ENCODE measurements around the gene RHBDD1.

Gene RHBDD1

DNA sequence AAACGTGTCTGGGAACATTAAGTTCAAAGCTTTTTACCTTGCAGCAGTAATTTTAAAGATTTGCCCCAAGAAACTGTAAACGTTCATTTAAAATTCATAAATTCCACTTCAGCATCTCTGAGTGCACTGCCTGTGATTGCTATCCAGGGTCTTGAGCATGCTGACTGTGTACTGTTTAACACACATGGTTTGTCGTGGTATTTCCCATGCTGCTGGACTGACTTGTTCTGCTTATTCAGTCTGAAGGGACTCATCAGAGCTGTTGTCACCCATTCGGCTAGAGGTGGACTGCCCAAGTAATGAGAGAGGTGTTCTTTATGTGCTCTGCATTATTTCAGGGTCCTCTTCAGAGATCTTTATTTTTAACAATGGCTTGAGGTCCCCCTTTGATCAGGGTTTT is 53.1 kb downstream of the RHBDD1 start:
- DNase-seq, result no peak

DNA sequence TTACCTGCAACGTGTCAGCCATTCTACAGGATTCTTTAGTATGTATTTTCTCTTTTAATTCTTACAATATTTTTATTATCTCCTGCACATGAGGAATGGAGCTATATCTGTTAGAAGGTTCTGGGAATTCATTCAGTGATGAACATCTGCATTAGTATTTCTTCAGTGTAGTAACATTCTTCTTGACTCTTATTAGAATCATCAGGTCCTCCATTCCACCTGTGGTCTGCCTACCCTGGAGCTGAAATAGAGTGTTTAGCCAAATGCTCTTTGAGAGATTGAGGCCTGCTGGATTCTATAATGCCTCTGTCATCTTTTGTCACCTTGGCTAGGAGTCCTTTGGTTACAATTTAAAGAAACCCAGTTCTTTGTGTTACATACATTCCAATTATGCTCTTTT is 54.4 kb downstream of the RHBDD1 start:
- no peak for DNase-seq

- peak; percentile 14 for DNase-seq
Observed at GRCh38 chr2:226891780-226892590, 56.1 kb downstream of the RHBDD1 start.

DNA sequence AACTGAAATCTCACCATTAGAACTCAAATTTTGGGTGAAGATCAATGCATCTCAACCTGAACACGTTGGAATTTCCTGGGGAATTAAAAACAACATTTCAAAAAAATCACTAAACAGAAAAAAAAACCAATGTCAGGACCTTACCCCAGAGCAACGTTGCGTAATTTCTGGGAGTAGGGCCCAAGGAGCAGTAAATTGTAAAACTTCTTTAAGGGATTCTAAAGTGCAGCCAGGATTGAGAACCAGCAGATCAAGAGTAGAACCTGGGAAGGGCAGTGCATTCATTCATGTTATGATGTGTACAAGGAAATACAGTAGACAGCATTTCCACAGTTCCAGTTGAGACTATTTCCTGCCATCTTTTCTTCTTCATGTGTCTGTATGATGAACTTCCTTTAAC is 56.9 kb downstream of the RHBDD1 start:
- no peak for DNase-seq

DNA sequence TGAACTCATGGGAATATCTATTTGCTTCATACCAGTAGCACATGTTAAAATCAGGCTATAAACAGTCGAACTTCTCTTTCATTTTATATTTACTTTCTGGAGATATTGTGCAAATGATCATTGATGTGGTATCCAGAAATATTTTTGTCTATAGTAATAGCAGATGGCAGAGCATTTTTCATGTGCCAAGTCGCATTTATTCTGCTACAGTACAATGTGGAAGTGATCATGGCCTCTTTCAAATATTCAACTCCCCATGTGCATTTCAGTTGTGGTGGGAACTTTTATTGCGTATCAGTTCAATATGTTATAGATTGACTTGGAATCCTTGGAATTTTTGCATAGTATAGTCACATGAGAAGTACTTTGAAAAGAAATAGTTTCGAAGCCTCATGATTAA is 57.4 kb downstream of the RHBDD1 start:
- no peak for DNase-seq

- no peak for DNase-seq
Observed at GRCh38 chr2:226894752-226895151, 58.9 kb downstream of the RHBDD1 start.

GRCh38 chr2:226895579-226895978 is 59.7 kb downstream of the RHBDD1 start:
- DNase-seq, result no peak

DNA sequence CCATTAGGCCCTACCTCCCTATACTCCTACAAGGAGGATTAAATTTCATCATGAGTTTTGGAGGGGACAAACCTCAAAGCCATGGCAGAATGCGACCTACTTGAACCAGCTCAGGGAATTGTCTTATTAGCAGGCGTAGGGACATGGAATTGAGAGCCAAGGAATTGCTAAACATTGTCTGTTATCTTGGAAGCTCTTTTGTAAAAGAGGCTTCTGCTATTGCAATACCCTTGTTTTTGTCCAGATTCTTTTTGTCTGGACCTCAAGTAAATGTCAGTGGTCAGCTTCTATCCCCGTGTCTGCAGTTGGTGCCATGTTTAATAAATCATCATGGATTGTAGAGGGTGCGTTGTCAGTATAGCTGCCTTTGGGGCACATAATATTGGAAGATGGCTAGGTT is 62.3 kb downstream of the RHBDD1 start:
- DNase-seq, result no peak

- no peak for DNase-seq
Observed at GRCh38 chr2:226898897-226899296, 63.0 kb downstream of the RHBDD1 start.

- DNase-seq, result no peak
Observed at GRCh38 chr2:226902041-226902966, 66.5 kb downstream of the RHBDD1 start.

GRCh38 chr2:226903179-226903578 is 67.3 kb downstream of the RHBDD1 start:
- peak; percentile 83 for DNase-seq

DNA sequence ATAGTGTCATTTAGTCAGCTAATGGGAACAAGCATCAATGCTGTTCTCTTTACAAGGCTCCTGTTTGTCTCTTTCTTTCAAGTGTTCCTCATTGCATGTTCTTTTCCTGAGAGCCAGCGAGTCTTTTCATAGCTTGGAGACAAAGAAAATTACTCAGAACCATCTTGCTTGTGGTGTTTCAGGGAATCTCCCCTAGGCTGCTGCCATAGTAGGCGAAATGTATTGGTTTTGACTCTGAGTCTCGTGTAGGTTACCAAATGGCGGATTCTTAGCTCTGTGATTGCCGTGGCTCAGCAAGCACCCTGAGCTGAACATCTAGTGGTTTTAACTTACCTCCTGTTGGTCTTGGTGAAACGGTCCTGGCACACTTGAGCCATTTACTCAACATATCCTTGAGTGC is 68.7 kb downstream of the RHBDD1 start:
- no peak for DNase-seq

DNA sequence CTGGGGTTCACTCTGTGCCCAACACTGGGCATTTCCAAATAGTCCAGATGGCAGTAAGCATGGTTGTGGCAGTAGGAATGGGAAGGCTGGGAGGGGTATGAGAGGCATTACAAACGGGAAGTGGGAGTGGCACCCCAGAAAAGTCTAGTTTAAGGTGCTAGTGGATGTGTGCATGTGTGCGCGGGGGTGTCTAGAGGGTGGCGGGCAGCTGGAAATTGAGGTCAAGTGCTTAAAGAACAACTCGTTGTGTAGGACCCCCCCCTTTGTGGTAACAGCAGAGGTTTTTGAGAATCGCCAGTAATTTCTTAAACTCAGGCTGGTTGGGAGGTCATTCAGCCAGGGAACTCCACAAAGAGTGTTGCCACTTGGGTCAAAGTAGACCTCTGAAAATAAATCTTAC is 69.9 kb downstream of the RHBDD1 start:
- no peak for DNase-seq

DNA sequence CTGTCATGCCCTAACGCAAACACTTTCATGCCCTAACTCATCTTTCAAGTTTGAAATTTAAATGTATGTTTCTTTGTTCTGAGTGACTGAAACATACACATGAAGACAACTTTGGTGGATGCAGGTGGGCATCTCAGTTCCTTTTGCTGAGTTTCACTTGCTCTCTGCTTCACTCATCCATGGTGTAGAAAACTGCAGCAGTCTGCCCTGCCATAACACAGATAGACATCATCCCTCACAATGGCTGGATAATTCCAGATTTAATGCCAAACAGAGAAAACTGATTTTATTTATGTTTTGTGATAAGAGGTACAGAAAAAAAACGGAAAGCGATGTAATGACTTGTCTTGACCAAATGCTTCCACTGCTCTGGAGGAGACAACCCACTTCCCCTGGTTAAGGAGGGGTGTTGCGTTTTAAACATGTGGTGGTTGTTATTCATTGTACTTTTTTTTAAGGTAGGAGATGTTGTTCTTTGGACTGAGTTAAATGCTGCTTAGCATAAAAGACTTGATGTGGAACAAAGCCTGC is 70.4 kb downstream of the RHBDD1 start:
- DNase-seq, result no peak

DNA sequence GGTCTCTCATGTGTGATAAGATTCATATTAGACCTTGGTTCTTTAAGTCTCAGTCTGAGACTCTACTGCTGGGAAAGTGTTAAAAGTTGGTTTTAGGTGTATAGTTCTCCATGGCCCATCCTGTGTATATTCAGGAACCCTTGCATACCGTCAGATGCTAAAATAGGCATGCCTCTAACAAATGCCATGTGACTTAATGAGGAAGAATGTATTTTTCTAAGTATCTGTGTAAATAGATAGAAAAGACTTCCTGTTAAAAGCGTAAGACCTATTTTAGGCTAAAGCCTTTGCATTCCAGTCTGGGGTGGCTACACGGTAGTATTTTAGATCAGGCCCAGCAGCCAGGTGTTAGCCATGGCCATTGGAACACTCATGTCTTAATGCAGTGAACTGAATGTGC is 73.3 kb downstream of the RHBDD1 start:
- DNase-seq, result no peak

DNA sequence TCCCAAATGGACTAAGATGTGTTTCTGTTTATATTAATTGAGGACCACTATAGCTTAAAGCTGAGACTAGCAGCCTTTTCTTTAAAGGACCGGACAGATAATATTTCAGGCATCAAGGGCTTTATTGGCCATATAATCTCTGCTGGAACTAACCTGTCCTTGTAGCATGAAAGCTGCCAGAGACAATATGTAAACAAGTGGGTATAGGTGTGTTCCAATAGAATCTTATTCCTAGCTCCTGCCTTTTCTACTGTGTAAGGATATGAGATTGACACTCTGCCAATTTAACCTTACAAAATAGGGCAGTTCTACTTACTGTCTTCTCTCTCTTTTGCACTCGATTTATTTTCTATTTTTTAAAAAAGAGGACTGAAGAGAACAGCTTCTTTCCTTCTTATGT is 74.0 kb downstream of the RHBDD1 start:
- no peak for DNase-seq

GRCh38 chr2:226910384-226910783 is 74.5 kb downstream of the RHBDD1 start:
- DNase-seq, result no peak

DNA sequence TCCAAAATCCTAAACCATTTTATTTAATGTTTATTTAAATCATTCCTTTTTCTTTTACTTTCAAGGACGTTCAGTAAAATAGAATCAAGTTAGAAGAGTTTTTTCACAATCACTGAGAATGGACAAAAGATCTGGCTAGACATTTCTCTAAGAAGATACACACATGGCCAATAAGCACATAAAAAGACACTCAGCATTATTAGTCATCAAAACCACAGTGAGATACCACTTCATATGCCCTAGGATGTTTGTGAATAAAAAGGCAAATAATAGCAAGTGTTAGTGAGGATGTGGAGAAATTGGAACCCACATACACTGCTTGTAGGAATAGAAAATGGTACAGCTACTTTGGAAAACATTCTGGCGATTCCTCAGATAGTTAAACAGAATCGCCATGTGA is 76.1 kb downstream of the RHBDD1 start:
- peak; percentile 42 for DNase-seq

- DNase-seq, result no peak
Observed at GRCh38 chr2:226913641-226914040, 77.8 kb downstream of the RHBDD1 start.

- DNase-seq, result peak; percentile 28
Observed at GRCh38 chr2:226915846-226916360, 80.0 kb downstream of the RHBDD1 start.

- no peak for DNase-seq
Observed at GRCh38 chr2:226916669-226917068, 80.8 kb downstream of the RHBDD1 start.

DNA sequence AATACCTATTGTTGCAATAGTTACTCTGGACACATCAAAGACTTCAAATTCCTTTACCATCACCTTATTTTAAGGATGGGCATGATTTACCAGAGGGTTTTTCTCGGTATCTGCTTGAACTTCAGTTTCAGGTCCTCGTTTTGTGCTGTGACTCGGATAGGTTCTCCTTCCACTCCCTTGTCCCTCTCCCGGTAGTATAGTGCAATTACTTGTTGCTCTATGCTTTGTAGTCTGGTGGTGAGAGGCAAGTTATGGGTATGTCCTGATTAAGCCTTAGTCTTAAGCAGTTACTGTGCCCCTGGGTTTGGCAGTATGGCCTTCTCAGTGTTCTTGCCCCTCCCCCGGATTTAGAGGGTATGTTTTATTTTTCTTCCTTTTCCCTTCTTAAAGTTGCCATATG is 96.6 kb downstream of the RHBDD1 start:
- no peak for DNase-seq

DNA sequence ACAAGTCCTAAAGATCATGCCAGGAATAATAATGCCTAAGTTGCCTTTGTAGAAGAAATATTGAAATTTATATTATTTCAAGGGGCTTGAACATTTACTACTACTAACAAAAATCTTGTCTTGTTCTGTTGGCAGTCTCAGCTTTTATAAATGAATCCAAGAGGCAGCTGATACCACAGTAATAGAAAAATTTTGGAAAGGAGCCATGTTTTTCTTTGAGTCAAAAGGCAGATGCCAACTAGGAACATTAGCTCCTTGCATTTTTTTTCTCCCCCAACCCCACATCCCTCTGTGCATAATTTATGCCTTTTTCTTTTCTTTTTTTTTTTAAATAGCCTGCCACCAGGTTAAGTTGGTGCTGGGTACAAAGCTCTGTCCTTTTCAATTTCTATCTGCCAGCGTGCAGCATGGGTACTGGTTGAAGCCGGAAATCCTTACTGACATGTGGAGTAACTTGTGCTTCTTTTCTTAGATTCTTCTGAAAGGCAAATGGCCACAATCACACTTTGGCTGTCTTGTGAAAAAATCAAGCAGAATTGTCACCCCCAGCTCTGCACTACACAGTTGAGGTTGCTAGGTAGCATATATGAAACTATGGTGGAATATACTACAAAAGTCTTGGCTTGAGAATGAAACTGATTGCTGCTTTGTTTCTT is 98.8 kb downstream of the RHBDD1 start:
- DNase-seq, result peak; percentile 11
